ENCODE measurements around the gene ZNF484. TPM values are rescaled to one million over a fixed set of nuclear protein-coding genes. Genes with fewer than 3 reads are reported as not detected.
"Not testable (repeated sequence)": the region's sequence is repeated elsewhere in the genome, so short reads cannot be mapped to it uniquely, and the experiment has no call there.

The ZNF484 gene
- total and polyA plus RNA-seq, 8 donors = 0.58 to 21.5 (median 1.3) TPM

- Histone ChIP-seq H3K4me3 (no peak overlapping the region), H3K9me3 (no peaks in the 10 kb centered on the region), H3K27me3 (no peaks in the 10 kb centered on the region), H3K4me1 (no peaks in the 10 kb centered on the region), H3K36me3 (no peaks in the 10 kb centered on the region), H3K27ac (no peak overlapping the region)
- TF ChIP-seq EP300 (IDR thresholded peaks at IDR 0.05) (no peak), POLR2AphosphoS5 (IDR thresholded peaks at IDR 0.05) (no peak), POLR2A (IDR thresholded peaks at IDR 0.05) (no peak)
- TF ChIP-seq, protein P1, sequence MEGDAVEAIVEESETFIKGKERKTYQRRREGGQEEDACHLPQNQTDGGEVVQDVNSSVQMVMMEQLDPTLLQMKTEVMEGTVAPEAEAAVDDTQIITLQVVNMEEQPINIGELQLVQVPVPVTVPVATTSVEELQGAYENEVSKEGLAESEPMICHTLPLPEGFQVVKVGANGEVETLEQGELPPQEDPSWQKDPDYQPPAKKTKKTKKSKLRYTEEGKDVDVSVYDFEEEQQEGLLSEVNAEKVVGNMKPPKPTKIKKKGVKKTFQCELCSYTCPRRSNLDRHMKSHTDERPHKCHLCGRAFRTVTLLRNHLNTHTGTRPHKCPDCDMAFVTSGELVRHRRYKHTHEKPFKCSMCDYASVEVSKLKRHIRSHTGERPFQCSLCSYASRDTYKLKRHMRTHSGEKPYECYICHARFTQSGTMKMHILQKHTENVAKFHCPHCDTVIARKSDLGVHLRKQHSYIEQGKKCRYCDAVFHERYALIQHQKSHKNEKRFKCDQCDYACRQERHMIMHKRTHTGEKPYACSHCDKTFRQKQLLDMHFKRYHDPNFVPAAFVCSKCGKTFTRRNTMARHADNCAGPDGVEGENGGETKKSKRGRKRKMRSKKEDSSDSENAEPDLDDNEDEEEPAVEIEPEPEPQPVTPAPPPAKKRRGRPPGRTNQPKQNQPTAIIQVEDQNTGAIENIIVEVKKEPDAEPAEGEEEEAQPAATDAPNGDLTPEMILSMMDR (IDR thresholded peaks at IDR 0.05) = no peak
- WGBS, 5 donors = 92 to 99% (median 94%) methylated on average over 2 to 3 of the region's 3 CpGs
- intact Hi-C loops (cut with DNase I; ENCODE audit: low total_unique reads) = no loop called here
- DNase-seq = no peak
Observed at GRCh38 chr9:92897323-92897722, 19.5 kb upstream of the ZNF484 start.

- Histone ChIP-seq H3K36me3 (no peaks in the 10 kb centered on the region), H3K27me3 (no peaks in the 10 kb centered on the region), H3K4me1 (no peaks in the 10 kb centered on the region), H3K27ac (no peak overlapping the region), H3K4me3 (no peak overlapping the region), H3K9me3 (no peaks in the 10 kb centered on the region)
- DNase-seq = no peak
- 85 to 94% (median 88%) methylated on average over 2 to 3 of the region's 3 CpGs for WGBS, 5 donors
- TF ChIP-seq, protein P1 (IDR thresholded peaks at IDR 0.05) = no peak
- TF ChIP-seq POLR2A (IDR thresholded peaks at IDR 0.05) (no peak), POLR2AphosphoS5 (IDR thresholded peaks at IDR 0.05) (no peak), EP300 (IDR thresholded peaks at IDR 0.05) (no peak)
- intact Hi-C loops (cut with DNase I; ENCODE audit: low total_unique reads) = no loop called here
Observed at GRCh38 chr9:92895812-92896436, 18.1 kb upstream of the ZNF484 start.

- WGBS, 5 donors = 73 to 87% (median 84%) methylated on average over 3 to 6 of the region's 6 CpGs
- H3K27ac ChIP-seq = no peak overlapping the region
- TF ChIP-seq POLR2AphosphoS5 (IDR thresholded peaks at IDR 0.05) (no peak), EP300 (IDR thresholded peaks at IDR 0.05) (no peak), POLR2A (IDR thresholded peaks at IDR 0.05) (no peak)
- TF ChIP-seq, protein P1 (IDR thresholded peaks at IDR 0.05) = no peak
- no peaks in the 10 kb centered on the region for H3K27me3 ChIP-seq
- intact Hi-C loops (cut with DNase I; ENCODE audit: low total_unique reads) = no loop called here
- H3K4me3 ChIP-seq = no peak overlapping the region
- H3K4me1 ChIP-seq = no peaks in the 10 kb centered on the region
- H3K36me3 ChIP-seq = no peaks in the 10 kb centered on the region
- H3K9me3 ChIP-seq = no peaks in the 10 kb centered on the region
- no peak for DNase-seq
Observed at GRCh38 chr9:92894711-92895362, 17.0 kb upstream of the ZNF484 start.

GRCh38 chr9:92893916-92894610 is 16.2 kb upstream of the ZNF484 start:
- H3K27ac ChIP-seq; H3K27me3 ChIP-seq; DNase-seq; H3K4me3 ChIP-seq; intact Hi-C loops (cut with DNase I; ENCODE audit: low total_unique reads); H3K9me3 ChIP-seq; H3K36me3 ChIP-seq; H3K4me1 ChIP-seq: not testable (repeated sequence)
- 72 to 95% (median 93%) methylated on average over 6 of the region's 6 CpGs for WGBS, 5 donors

DNA sequence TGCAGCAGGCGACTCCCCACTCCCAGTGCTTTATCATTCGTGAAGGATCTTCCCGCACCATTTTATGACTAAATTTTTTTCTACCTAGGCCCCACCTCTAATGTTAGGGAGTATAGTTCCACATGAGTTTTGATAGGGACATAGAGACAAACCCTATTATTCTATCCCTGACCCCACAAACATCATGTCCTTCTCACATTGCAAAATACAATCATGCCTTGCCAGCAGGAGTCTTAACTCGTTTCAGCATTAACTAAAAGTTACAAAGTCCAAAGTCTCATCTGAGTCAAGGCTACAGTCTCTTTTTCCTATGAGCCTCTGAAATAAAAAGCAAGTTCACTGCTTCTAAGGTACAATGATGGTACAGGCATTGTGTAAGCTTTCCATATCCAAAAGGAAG is 14.4 kb upstream of the ZNF484 start:
- DNase-seq; H3K36me3 ChIP-seq; H3K27me3 ChIP-seq; H3K27ac ChIP-seq; H3K4me1 ChIP-seq; H3K4me3 ChIP-seq; intact Hi-C loops (cut with DNase I; ENCODE audit: low total_unique reads); H3K9me3 ChIP-seq: not testable (repeated sequence)
- 69 to 82% (median 71%) methylated on average over 4 of the region's 4 CpGs for whole genome bisulfite sequencing, 5 donors
